ENCODE measurements around the gene RIOX2.
"Not testable (repeated sequence)": the region's sequence is repeated elsewhere in the genome, so short reads cannot be mapped to it uniquely, and the experiment has no call there.

RIOX2 gene

GRCh38 chr3:97914388-97914787, 57.8 kb downstream of the RIOX2 start:
- DNase-seq (ENCODE audit: low read depth, low spot score), result no peak

- no peak for DNase-seq (ENCODE audit: low read depth, low spot score)
Measured at GRCh38 chr3:97911459-97911858, 60.8 kb downstream of the RIOX2 start.

- no peak for DNase-seq (ENCODE audit: low read depth, low spot score)
Measured at GRCh38 chr3:97910931-97911351, 61.3 kb downstream of the RIOX2 start.

- DNase-seq (ENCODE audit: low read depth, low spot score), result not testable (repeated sequence)
Measured at GRCh38 chr3:97910236-97910831, 61.9 kb downstream of the RIOX2 start.

- not testable (repeated sequence) for DNase-seq (ENCODE audit: low read depth, low spot score)
Measured at GRCh38 chr3:97909830-97910229, 62.4 kb downstream of the RIOX2 start.

- DNase-seq (ENCODE audit: low read depth, low spot score), result no peak
Measured at GRCh38 chr3:97901313-97902248, 70.7 kb downstream of the RIOX2 start.

GRCh38 chr3:97899331-97899730, 72.9 kb downstream of the RIOX2 start:
- DNase-seq (ENCODE audit: low read depth, low spot score), result no peak

- no peak for DNase-seq (ENCODE audit: low read depth, low spot score)
Measured at GRCh38 chr3:97896547-97896946, 75.7 kb downstream of the RIOX2 start.

GRCh38 chr3:97896129-97896528, 76.1 kb downstream of the RIOX2 start:
- DNase-seq (ENCODE audit: low read depth, low spot score), result no peak

- DNase-seq (ENCODE audit: low read depth, low spot score), result no peak
Measured at GRCh38 chr3:97895216-97895615, 77.0 kb downstream of the RIOX2 start.

- DNase-seq (ENCODE audit: low read depth, low spot score), result no peak
Measured at GRCh38 chr3:97892852-97893251, 79.4 kb downstream of the RIOX2 start.

Data from activated CD4-positive, CD25-positive, alpha-beta regulatory T cell treated with anti-CD3 and anti-CD28 coated beads, Interleukin-2, amount 50 U/mL, for 16 hours (primary cell).